ENCODE data around the gene TMEM132E.

TMEM132E gene

GRCh38 chr17:34668206-34668605, 88.8 kb downstream of the TMEM132E start:
- no peak for DNase-seq

GRCh38 chr17:34669511-34669910, 90.1 kb downstream of the TMEM132E start:
- no peak for DNase-seq

DNA sequence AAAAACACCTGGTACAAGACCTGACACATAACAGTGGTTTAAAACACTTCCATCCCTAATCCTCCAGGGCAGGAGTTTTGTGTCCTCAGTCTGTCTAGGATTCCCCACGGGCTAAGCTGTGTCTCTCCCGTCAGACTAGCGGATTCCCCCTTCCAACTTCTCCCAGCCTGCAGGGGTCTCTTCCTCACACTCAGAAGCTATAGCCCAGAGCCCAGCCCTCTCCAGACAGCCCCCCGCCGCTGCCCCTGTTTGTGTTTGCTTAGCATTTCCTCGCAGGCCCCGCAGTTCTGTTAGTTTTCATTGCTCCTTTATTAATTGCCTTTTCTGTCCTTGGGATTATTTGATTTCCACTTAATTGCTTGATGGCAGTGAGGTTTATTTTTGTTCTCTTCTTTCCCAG, 91.2 kb downstream of the TMEM132E start:
- no peak for DNase-seq

DNA sequence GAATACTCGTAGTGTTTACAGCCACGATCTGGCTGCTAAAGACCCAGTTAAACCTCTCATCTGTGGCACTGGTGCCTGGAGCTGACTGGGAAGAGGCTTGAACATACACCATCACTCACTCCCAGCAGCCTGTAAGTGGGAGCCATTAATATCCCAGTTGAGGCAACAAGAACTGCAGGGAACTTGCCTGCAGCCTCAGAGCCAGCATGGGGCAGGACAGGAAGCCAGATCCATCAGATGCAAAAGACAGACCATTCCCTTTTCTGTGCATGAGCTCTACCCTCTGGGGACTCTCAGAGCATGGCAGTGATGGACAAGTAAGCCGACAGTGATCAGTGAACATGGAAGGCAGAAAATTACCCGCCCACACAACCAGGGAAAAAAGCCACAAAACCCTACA, 91.8 kb downstream of the TMEM132E start:
- DNase-seq, result no peak

GRCh38 chr17:34672176-34672785, 92.9 kb downstream of the TMEM132E start:
- no peak for DNase-seq

- DNase-seq, result peak; percentile 43 to 72
These were observed 94.1 kb downstream of the TMEM132E start for GRCh38 chr17:34673516-34673915.

DNA sequence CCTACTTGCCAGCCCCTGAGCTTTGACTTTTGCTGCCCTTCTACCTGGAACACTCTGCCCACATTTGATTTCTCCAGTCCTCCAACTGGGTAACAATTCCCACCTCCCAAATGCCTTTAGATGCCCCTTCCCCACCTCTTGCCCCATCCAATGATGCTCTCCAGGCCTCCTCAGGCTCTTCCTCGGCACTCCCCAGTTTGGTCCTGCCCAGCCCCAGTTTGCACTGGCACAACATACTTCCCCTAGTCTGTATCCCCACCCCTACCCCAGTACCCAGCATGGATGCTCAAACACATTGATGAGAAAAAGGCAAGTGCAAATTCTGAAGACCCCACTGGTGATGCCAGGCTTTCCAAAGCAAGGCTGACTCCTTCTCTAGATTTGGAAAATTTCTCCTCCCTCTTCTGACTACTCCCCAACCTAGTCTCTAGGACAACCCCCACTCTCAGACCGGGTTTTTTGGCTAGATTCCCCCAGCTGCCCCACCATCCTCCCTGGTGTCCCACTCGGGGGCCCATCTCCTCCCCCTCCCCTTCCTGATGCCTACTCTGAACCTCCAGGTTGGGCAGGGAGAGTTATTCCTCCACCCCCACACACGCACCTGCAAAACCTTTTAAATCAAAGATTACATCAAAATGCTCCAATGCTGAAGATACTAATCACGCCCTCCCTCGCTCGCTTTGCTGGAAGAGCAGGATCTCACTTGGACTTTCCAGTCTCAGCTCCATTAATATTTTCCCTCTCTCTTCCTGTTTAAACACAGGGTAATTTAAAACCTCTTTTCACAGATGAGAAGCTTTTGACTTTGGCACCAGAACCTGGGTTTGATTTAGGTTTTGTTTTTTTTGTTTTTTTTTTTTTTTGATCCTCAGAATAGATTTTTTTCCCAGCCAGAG, 94.9 kb downstream of the TMEM132E start:
- DNase-seq, result no peak

GRCh38 chr17:34675143-34675542, 95.8 kb downstream of the TMEM132E start:
- no peak for DNase-seq

GRCh38 chr17:34675605-34676004, 96.2 kb downstream of the TMEM132E start:
- DNase-seq, result no peak

DNA sequence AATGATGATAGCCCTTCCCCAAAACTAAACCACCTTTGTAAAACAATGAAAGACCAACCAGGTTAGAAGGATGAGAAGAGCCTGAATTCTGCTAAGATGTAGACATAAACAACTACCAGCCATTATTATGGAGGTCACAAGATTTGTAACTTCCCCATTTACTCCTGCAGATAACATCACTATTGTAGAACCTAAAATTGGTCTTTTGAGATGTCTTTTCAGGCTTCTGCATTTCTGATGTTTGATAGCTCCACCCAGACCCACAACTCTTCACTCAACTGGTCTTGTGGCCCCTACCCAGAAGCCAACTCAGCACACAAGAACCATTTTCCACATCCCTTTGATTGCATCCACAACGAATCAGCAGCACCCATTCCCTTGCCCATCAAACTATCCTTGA, 100.8 kb downstream of the TMEM132E start:
- DNase-seq, result no peak

- no peak for DNase-seq
These were observed 102.9 kb downstream of the TMEM132E start for GRCh38 chr17:34682305-34682704.

- no peak for DNase-seq
These were observed 104.0 kb downstream of the TMEM132E start for GRCh38 chr17:34683390-34683789.

All from cerebellar nuclear complex (tissue), 1 donor.